Prostate gland (tissue), 2 donors: Measurements from ENCODE around the gene REC114.

Experiments used
- POLR2A ChIP-seq: fragments of 450-650 bp; IDR thresholded peaks from one replicate; pipeline ENCODE4 v1.6.1; 2016; ENCODE audit warnings: antibody characterized with exemption, mild to moderate bottlenecking
- POLR2AphosphoS5 ChIP-seq: sonication (generic); formaldehyde crosslinking; IDR thresholded peaks from one replicate; pipeline ENCODE4 v1.6.1; 2017; ENCODE audit warnings: antibody characterized with exemption
- TF ChIP-seq, protein P1 (sequence below), 4 experiments: fragments of 200-600 bp in 2 of 4; fragments of 450-650 bp in 2 of 4; sonication (generic) in 2 of 4; IDR thresholded peaks; 1 replicate in 3 of 4; 2 replicates in 1 of 4; pipeline ENCODE4 v1.5.1; 2016 to 2019; ENCODE audit warnings: antibody characterized with exemption in 4 of 4, mild to moderate bottlenecking in 2 of 4, moderate library complexity in 2 of 4

DNA sequence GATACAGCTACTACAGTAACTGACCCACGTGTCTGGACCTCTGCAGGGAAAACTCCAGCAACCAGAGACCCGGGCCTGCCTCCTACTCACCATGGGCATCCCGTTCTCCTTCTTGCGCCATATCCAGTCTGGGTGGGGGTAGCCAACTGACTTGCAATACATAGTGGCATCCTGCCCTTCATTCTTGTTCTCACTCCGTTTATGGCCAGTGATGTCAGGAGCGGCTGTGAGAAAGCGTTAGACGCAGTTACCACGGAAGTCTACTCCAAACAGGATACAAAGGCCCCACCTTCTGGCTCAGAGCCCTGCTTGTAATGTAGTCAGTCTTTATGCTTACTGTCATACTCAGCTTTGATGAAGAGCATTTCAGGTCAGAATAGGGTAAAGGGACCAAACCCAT, 130.6 kb downstream of the REC114 start:
- TF ChIP-seq POLR2A: no peak
- peak; percentile 40 for TF ChIP-seq POLR2AphosphoS5
- TF ChIP-seq, protein P1, sequence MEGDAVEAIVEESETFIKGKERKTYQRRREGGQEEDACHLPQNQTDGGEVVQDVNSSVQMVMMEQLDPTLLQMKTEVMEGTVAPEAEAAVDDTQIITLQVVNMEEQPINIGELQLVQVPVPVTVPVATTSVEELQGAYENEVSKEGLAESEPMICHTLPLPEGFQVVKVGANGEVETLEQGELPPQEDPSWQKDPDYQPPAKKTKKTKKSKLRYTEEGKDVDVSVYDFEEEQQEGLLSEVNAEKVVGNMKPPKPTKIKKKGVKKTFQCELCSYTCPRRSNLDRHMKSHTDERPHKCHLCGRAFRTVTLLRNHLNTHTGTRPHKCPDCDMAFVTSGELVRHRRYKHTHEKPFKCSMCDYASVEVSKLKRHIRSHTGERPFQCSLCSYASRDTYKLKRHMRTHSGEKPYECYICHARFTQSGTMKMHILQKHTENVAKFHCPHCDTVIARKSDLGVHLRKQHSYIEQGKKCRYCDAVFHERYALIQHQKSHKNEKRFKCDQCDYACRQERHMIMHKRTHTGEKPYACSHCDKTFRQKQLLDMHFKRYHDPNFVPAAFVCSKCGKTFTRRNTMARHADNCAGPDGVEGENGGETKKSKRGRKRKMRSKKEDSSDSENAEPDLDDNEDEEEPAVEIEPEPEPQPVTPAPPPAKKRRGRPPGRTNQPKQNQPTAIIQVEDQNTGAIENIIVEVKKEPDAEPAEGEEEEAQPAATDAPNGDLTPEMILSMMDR (IDR thresholded peaks at IDR 0.05): no peak
